ENCODE results near the gene CTRB1. TPM values are rescaled to one million over a fixed set of nuclear protein-coding genes. Genes with fewer than 3 reads are reported as not detected.

The CTRB1 gene
- total and polyA plus RNA-seq, 2 of the 13 experiments (the other 11 are each of a cell fraction or from before 2014, with no cell fraction given): not detected

DNA sequence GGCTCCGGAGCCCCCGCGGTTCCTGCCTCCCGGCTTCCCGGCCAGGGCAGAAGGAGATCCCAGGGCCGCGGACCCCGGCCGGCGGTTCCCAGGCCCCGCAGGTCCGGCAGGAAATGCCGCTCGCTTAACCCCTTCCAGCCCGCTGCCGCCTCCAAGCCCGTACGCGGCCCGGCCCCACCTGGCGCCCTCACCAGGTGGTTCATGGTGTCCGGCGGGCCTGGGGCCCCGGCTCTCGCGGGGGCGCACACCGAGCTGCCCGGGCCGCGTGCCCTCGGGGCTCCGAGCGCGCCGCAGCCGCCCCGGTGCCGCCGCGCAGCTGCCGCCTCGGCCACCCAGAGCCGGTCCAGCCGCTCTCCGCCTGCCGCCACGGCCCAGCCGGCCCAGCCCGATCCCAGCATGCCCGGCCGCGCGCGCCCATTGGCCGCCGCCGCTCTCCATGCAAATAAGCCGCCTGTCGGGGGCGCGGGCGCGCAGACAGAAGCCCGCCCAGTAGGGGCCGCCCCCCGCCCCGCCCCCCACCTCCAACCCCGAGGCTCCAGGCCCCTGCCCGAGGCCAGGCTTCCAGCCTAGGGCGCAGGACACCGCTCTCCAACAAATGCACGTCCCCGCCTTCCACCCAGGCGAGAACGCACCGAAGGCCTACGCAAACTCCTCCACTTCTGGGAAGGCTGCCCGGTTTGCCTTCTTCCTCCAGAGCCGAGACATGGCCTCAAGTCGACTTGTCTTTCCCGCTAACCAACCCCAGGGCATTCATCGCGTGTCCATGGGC lies 32.7 kb downstream of the CTRB1 start, which contains the start of gene BCAR1 (continued):
- TF ChIP-seq ZNF235 (CRISPR knock-in tag; IDR thresholded peaks at IDR 0.05; ENCODE audit: borderline replicate concordance) (no peak), ZNF510 (CRISPR knock-in tag; IDR thresholded peaks at IDR 0.05; ENCODE audit: low read depth) (no peak), ZNF136 (CRISPR knock-in tag; IDR thresholded peaks at IDR 0.05; ENCODE audit: low read depth) (no peak), MBD4 (IDR thresholded peaks at IDR 0.05; ENCODE audit: borderline replicate concordance, low read length) (no peak), ZNF883 (CRISPR knock-in tag; IDR thresholded peaks at IDR 0.05; ENCODE audit: not compliant biosample characterization) (no peak), ZNF484 (CRISPR knock-in tag; IDR thresholded peaks at IDR 0.05; ENCODE audit: borderline replicate concordance, low read depth) (no peak), ZFP90 (CRISPR knock-in tag; IDR thresholded peaks at IDR 0.05; ENCODE audit: borderline replicate concordance) (no peak; the same call in 1 of the 2 replicates), PCBP2 (optimal IDR thresholded peaks at IDR 0.05; ENCODE audit: low read depth, low read length, poor library complexity, severe bottlenecking) (no peak), ZNF703 (CRISPR knock-in tag; IDR thresholded peaks at IDR 0.05; ENCODE audit: borderline replicate concordance) (no peak), ZNF558 (CRISPR knock-in tag; IDR thresholded peaks at IDR 0.05; ENCODE audit: borderline replicate concordance) (no peak), ZNF180 (CRISPR knock-in tag; IDR thresholded peaks at IDR 0.05; ENCODE audit: borderline replicate concordance, low read depth) (no peak), IKZF1 (IDR thresholded peaks at IDR 0.05) (no peak), HDAC1 (CRISPR knock-in tag; IDR thresholded peaks at IDR 0.05) (peak; percentile 19; the same call in 1 of the 2 replicates), KAT2B (IDR thresholded peaks at IDR 0.05; ENCODE audit: borderline replicate concordance, low read depth, low read length) (no peak), SOX5 (CRISPR knock-in tag; IDR thresholded peaks at IDR 0.05; ENCODE audit: borderline replicate concordance) (no peak), ZNF431 (CRISPR knock-in tag; IDR thresholded peaks at IDR 0.05; ENCODE audit: borderline replicate concordance, low read depth) (no peak), TBP (CRISPR knock-in tag; IDR thresholded peaks at IDR 0.05) (no peak)
- TF ChIP-seq, protein P1, sequence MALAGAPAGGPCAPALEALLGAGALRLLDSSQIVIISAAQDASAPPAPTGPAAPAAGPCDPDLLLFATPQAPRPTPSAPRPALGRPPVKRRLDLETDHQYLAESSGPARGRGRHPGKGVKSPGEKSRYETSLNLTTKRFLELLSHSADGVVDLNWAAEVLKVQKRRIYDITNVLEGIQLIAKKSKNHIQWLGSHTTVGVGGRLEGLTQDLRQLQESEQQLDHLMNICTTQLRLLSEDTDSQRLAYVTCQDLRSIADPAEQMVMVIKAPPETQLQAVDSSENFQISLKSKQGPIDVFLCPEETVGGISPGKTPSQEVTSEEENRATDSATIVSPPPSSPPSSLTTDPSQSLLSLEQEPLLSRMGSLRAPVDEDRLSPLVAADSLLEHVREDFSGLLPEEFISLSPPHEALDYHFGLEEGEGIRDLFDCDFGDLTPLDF (CRISPR knock-in tag; IDR thresholded peaks at IDR 0.05): 0 out of 2 replicates have a peak, but pooled peaks have one; percentile 3
- TF ChIP-seq, protein P2, sequence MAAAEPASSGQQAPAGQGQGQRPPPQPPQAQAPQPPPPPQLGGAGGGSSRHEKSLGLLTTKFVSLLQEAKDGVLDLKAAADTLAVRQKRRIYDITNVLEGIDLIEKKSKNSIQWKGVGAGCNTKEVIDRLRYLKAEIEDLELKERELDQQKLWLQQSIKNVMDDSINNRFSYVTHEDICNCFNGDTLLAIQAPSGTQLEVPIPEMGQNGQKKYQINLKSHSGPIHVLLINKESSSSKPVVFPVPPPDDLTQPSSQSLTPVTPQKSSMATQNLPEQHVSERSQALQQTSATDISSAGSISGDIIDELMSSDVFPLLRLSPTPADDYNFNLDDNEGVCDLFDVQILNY (CRISPR knock-in tag; conservative IDR thresholded peaks at IDR 0.05): no peak
- TF ChIP-seq, protein P3, sequence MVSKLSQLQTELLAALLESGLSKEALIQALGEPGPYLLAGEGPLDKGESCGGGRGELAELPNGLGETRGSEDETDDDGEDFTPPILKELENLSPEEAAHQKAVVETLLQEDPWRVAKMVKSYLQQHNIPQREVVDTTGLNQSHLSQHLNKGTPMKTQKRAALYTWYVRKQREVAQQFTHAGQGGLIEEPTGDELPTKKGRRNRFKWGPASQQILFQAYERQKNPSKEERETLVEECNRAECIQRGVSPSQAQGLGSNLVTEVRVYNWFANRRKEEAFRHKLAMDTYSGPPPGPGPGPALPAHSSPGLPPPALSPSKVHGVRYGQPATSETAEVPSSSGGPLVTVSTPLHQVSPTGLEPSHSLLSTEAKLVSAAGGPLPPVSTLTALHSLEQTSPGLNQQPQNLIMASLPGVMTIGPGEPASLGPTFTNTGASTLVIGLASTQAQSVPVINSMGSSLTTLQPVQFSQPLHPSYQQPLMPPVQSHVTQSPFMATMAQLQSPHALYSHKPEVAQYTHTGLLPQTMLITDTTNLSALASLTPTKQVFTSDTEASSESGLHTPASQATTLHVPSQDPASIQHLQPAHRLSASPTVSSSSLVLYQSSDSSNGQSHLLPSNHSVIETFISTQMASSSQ (IDR thresholded peaks at IDR 0.05; ENCODE audit: low read depth): no peak
- TF ChIP-seq, protein P3 (CRISPR knock-in tag; IDR thresholded peaks at IDR 0.05; ENCODE audit: borderline replicate concordance): 0 out of 2 replicates have a peak, but pooled peaks have one; percentile 50
- TF ChIP-seq, protein P4, sequence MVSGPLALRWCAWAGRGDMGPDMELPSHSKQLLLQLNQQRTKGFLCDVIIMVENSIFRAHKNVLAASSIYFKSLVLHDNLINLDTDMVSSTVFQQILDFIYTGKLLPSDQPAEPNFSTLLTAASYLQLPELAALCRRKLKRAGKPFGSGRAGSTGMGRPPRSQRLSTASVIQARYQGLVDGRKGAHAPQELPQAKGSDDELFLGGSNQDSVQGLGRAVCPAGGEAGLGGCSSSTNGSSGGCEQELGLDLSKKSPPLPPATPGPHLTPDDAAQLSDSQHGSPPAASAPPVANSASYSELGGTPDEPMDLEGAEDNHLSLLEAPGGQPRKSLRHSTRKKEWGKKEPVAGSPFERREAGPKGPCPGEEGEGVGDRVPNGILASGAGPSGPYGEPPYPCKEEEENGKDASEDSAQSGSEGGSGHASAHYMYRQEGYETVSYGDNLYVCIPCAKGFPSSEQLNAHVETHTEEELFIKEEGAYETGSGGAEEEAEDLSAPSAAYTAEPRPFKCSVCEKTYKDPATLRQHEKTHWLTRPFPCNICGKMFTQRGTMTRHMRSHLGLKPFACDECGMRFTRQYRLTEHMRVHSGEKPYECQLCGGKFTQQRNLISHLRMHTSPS (CRISPR knock-in tag; IDR thresholded peaks at IDR 0.05; ENCODE audit: low read depth): no peak
